HepG2 (cell line): Measurements from ENCODE around the gene CBLC. TPM values are rescaled to one million over a fixed set of nuclear protein-coding genes. Genes with fewer than 3 reads are reported as not detected.
A peak's percentile ranks its signal among the peaks of the same experiment; 100 is the strongest.

Experiments
- ATF3 ChIP-seq: sonication (generic); formaldehyde crosslinking; IDR thresholded peaks from 2 replicates; pipeline ENCODE4 v1.4.0; 2020; ENCODE audit warnings: missing genetic modification reagents
- ATF5 ChIP-seq: sonication (generic); formaldehyde crosslinking; IDR thresholded peaks from 2 replicates; pipeline ENCODE4 v1.4.0; 2020; ENCODE audit warnings: mild to moderate bottlenecking, low read depth, missing genetic modification reagents
- DDIT3 ChIP-seq: sonication (generic); formaldehyde crosslinking; IDR thresholded peaks from 2 replicates; pipeline ENCODE4 v1.4.0; 2020; ENCODE audit warnings: mild to moderate bottlenecking, missing genetic modification reagents
- E2F5 ChIP-seq: sonication (generic); formaldehyde crosslinking; conservative IDR thresholded peaks from 2 replicates; pipeline ENCODE4 v1.4.0; 2020; ENCODE audit warnings: missing genetic modification reagents
- ETS1 ChIP-seq: sonication (generic); formaldehyde crosslinking; IDR thresholded peaks from 2 replicates; pipeline ENCODE4 v1.4.0; 2020; ENCODE audit warnings: missing genetic modification reagents
- FLYWCH1 ChIP-seq: sonication (generic); formaldehyde crosslinking; IDR thresholded peaks from 2 replicates; pipeline ENCODE4 v1.8.1; 2023; ENCODE audit warnings: mild to moderate bottlenecking, missing genetic modification reagents
- KDM4B ChIP-seq: sonication (generic); formaldehyde crosslinking; IDR thresholded peaks from 2 replicates; pipeline ENCODE4 v1.4.0; 2020; ENCODE audit warnings: missing genetic modification reagents
- KLF16 ChIP-seq, 2 experiments: sonication (generic) in 1 of 2; formaldehyde crosslinking in 1 of 2; IDR thresholded peaks; 2 replicates each; pipeline versions ENCODE4 v1.6.1 to v1.8.0; 2016 to 2023; ENCODE audit warnings: missing genetic modification reagents in 2 of 2, missing compliant biosample characterization in 1 of 2
- LBX2 ChIP-seq: sonication (generic); formaldehyde crosslinking; IDR thresholded peaks from 2 replicates; pipeline ENCODE4 v1.5.0; 2020; ENCODE audit warnings: missing genetic modification reagents, mild to moderate bottlenecking, borderline replicate concordance
- MTERF4 ChIP-seq: sonication (generic); formaldehyde crosslinking; IDR thresholded peaks from 2 replicates; pipeline ENCODE4 v1.8.0; 2023; ENCODE audit warnings: mild to moderate bottlenecking, missing genetic modification reagents
- PCBP2 ChIP-seq: fragments of 200-400 bp; formaldehyde crosslinking; optimal IDR thresholded peaks from 2 replicates; pipeline ENCODE3; 2018; ENCODE audit warnings: low read length, low read depth; ENCODE audit not compliant: poor library complexity, severe bottlenecking
- PHF21A ChIP-seq: sonication (generic); formaldehyde crosslinking; IDR thresholded peaks from 2 replicates; pipeline ENCODE4 v1.5.0; 2020; ENCODE audit warnings: mild to moderate bottlenecking, missing genetic modification reagents
- RAD21 ChIP-seq: fragments of 450-650 bp; formaldehyde crosslinking; IDR thresholded peaks from 2 replicates; pipeline ENCODE4 v1.5.0; 2020; ENCODE audit warnings: mild to moderate bottlenecking
- SMAD3 ChIP-seq: sonication (generic); formaldehyde crosslinking; IDR thresholded peaks from 2 replicates; pipeline ENCODE4 v1.4.0; 2020; ENCODE audit warnings: missing genetic modification reagents
- SMAD9 ChIP-seq: sonication (generic); formaldehyde crosslinking; IDR thresholded peaks from 2 replicates; pipeline ENCODE4 v1.5.1; 2020; ENCODE audit warnings: mild to moderate bottlenecking, missing genetic modification reagents
- SRSF9 ChIP-seq: fragments of 200-400 bp; formaldehyde crosslinking; IDR thresholded peaks from 2 replicates; pipeline ENCODE4 v1.6.1; 2018; ENCODE audit warnings: borderline replicate concordance, mild to moderate bottlenecking, low read depth, low read length; ENCODE audit not compliant: insufficient read depth, poor library complexity, severe bottlenecking
- SUZ12 ChIP-seq: fragments of 150-350 bp; IDR thresholded peaks from 2 replicates; pipeline ENCODE4 v1.6.1; 2014; ENCODE audit warnings: low read depth, low read length
- ZBTB10 ChIP-seq: sonication (generic); formaldehyde crosslinking; IDR thresholded peaks from 2 replicates; pipeline ENCODE4 v1.4.0; 2020; ENCODE audit warnings: missing genetic modification reagents, borderline replicate concordance
- ZBTB21 ChIP-seq: sonication (generic); formaldehyde crosslinking; IDR thresholded peaks from 2 replicates; pipeline ENCODE4 v1.4.0; 2020; ENCODE audit warnings: missing genetic modification reagents
- ZC3H4 ChIP-seq: sonication (generic); formaldehyde crosslinking; IDR thresholded peaks from 2 replicates; pipeline ENCODE4 v1.4.0; 2020; ENCODE audit warnings: missing genetic modification reagents, borderline replicate concordance
- ZNF292 ChIP-seq: sonication (generic); formaldehyde crosslinking; IDR thresholded peaks from 2 replicates; pipeline ENCODE4 v1.8.1; 2022; ENCODE audit warnings: mild to moderate bottlenecking, low read depth, missing genetic modification reagents, borderline replicate concordance
- ZNF543 ChIP-seq: sonication (generic); formaldehyde crosslinking; IDR thresholded peaks from 2 replicates; pipeline ENCODE4 v1.4.0; 2020; ENCODE audit warnings: mild to moderate bottlenecking, missing genetic modification reagents
- ZNF564 ChIP-seq: sonication (generic); formaldehyde crosslinking; IDR thresholded peaks from 2 replicates; pipeline ENCODE4 v1.8.1; 2023; ENCODE audit warnings: mild to moderate bottlenecking, missing genetic modification reagents
- polyA plus RNA-seq, 8 experiments: library from polyadenylated mRNA; depleted of rRNA in 3 of 8; stranded (reverse) in 7 of 8; unstranded in 1 of 8; fragments of >200 nt; fragmentation: Illumina TruSeq in 4 of 8; extraction: Trizol in 4 of 8; gene quantifications; 2 replicates each; pipeline versions ENCODE4 v1.2.1 to v1.2.3, GENCODE V29; 2011 to 2016; ENCODE audit warnings: low read depth in 4 of 8, missing spikeins in 1 of 8, mixed read lengths in 1 of 8; ENCODE audit not compliant: insufficient read depth in 1 of 8
- total RNA-seq, 5 experiments: library from RNA; depleted of rRNA; stranded (reverse); fragments of >200 nt; fragmentation: Illumina TruSeq; extraction: Trizol; gene quantifications; 2 replicates each; pipeline ENCODE4 v1.2.3, GENCODE V29; 2016; ENCODE audit warnings: low read depth in 1 of 5

The CBLC gene
- total and polyA plus RNA-seq, 2 of the 13 experiments (the other 11 are each of a cell fraction or from before 2014, with no cell fraction given), result 1.8 to 2.6 TPM

- peak; percentile 34; the same call in 1 of the 2 replicates for TF ChIP-seq ATF3 (CRISPR knock-in tag)
- no peak for TF ChIP-seq SMAD9
- TF ChIP-seq KDM4B (CRISPR knock-in tag), result no peak
- peak; percentile 57; the same call in 1 of the 2 replicates for TF ChIP-seq MTERF4 (CRISPR knock-in tag)
- no peak for TF ChIP-seq E2F5 (CRISPR knock-in tag)
- peak; percentile 35; the same call in 1 of the 2 replicates for TF ChIP-seq SMAD3 (CRISPR knock-in tag)
- no peak for TF ChIP-seq ZC3H4 (CRISPR knock-in tag)
- TF ChIP-seq ZBTB21 (CRISPR knock-in tag), result no peak
- no peak for TF ChIP-seq FLYWCH1 (CRISPR knock-in tag)
- TF ChIP-seq ZNF564, result no peak
- TF ChIP-seq PCBP2, result no peak
- no peak for TF ChIP-seq DDIT3
- TF ChIP-seq KLF16 (CRISPR knock-in tag; IDR thresholded peaks at IDR 0.05), result peak in 1 of 2 experiments; percentile 45; a peak in 1 of 4 replicates
- TF ChIP-seq ZNF543 (CRISPR knock-in tag), result peak; percentile 73; the same call in 1 of the 2 replicates
- TF ChIP-seq PHF21A (CRISPR knock-in tag), result peak; percentile 42; the same call in 1 of the 2 replicates
- no peak for TF ChIP-seq ZBTB10 (CRISPR knock-in tag)
- TF ChIP-seq RAD21 (CRISPR knock-in tag), result peak; percentile 90
- no peak for TF ChIP-seq SRSF9
- TF ChIP-seq ZNF292, result no peak; the same call in 1 of the 2 replicates
- no peak for TF ChIP-seq LBX2
- no peak for TF ChIP-seq SUZ12
- no peak for TF ChIP-seq ATF5
- TF ChIP-seq ETS1 (CRISPR knock-in tag), result no peak
These were observed 22.8 kb downstream of the CBLC start (continued) for GRCh38 chr19:44800461-44800860.
